PFSK-1 (cell line): ENCODE measurements around the gene CDK10.

ENCODE experiments used
- FOXP2 ChIP-seq: optimal IDR thresholded peaks from 2 replicates; pipeline ENCODE3; 2011; ENCODE audit warnings: borderline replicate concordance, control low read depth, inconsistent platforms; ENCODE audit not compliant: insufficient read depth; ENCODE audit errors: extremely low read length, extremely low read depth
- POLR2AphosphoS5 ChIP-seq: IDR thresholded peaks from 2 replicates; pipeline ENCODE4 v1.6.1; 2012; ENCODE audit warnings: low read depth, mild to moderate bottlenecking, control low read depth, low read length, moderate library complexity
- SIN3A ChIP-seq: IDR thresholded peaks from 2 replicates; pipeline ENCODE4 v1.6.1; 2012; ENCODE audit warnings: mild to moderate bottlenecking, low read length, moderate library complexity, borderline replicate concordance; ENCODE audit not compliant: insufficient read depth
- TAF1 ChIP-seq: IDR thresholded peaks from 2 replicates; pipeline ENCODE4 v1.6.1; 2012; ENCODE audit warnings: low read length, control low read depth, borderline replicate concordance; ENCODE audit not compliant: insufficient read depth
- TF ChIP-seq, protein P1 (sequence below), 2 experiments: IDR thresholded peaks; 2 replicates each; pipeline versions ENCODE4 v1.6.1 to v1.8.0; 2011 to 2012; ENCODE audit warnings: low read depth in 2 of 2, low read length in 2 of 2, control low read depth in 1 of 2, inconsistent platforms in 1 of 2, mild to moderate bottlenecking in 1 of 2, moderate library complexity in 1 of 2; ENCODE audit not compliant: insufficient read depth in 1 of 2

The CDK10 gene

DNA sequence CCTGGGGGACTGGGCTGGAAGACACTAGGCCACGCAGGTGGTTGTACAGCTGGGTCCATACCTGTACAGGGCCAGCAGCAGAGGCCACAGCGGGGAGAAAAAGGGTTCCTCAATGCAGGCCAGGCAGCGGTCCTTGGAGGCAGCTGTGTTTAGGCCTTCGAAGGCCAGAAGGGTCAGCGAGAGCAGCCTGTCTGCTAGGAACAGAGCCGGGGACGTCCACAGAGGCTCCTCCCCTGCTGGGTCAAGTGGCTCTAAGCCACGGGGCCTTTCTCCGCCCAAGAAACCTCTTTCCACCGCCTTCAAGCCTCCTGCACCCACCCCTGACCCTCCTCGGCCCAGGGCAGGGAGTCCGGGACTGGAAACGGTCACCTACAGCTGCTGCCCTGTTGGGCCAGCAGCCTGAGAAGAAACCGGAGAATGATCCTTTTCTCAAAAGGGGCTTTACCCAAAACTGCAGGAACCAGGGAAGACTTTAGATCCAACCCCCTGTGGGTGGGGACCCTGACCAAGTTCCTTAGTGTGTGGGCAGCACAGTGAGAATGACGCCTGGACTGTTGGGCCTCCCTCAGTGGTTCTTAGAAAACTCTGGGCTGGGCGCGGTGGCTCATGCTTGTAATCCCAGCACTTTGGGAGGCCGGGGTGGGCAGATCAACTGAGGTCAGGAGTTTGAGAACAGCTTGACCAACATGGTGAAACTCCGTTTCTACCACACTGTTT, 23.4 kb downstream of the CDK10 start:
- TF ChIP-seq TAF1 = no peak
- no peak for TF ChIP-seq POLR2AphosphoS5
- TF ChIP-seq, protein P1, sequence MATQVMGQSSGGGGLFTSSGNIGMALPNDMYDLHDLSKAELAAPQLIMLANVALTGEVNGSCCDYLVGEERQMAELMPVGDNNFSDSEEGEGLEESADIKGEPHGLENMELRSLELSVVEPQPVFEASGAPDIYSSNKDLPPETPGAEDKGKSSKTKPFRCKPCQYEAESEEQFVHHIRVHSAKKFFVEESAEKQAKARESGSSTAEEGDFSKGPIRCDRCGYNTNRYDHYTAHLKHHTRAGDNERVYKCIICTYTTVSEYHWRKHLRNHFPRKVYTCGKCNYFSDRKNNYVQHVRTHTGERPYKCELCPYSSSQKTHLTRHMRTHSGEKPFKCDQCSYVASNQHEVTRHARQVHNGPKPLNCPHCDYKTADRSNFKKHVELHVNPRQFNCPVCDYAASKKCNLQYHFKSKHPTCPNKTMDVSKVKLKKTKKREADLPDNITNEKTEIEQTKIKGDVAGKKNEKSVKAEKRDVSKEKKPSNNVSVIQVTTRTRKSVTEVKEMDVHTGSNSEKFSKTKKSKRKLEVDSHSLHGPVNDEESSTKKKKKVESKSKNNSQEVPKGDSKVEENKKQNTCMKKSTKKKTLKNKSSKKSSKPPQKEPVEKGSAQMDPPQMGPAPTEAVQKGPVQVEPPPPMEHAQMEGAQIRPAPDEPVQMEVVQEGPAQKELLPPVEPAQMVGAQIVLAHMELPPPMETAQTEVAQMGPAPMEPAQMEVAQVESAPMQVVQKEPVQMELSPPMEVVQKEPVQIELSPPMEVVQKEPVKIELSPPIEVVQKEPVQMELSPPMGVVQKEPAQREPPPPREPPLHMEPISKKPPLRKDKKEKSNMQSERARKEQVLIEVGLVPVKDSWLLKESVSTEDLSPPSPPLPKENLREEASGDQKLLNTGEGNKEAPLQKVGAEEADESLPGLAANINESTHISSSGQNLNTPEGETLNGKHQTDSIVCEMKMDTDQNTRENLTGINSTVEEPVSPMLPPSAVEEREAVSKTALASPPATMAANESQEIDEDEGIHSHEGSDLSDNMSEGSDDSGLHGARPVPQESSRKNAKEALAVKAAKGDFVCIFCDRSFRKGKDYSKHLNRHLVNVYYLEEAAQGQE (IDR thresholded peaks at IDR 0.05; ENCODE audit: insufficient read depth in 1 of 2, low read depth in 2 of 2, low read length in 2 of 2) = no peak
- no peak for TF ChIP-seq SIN3A
- TF ChIP-seq FOXP2 = no peak

DNA sequence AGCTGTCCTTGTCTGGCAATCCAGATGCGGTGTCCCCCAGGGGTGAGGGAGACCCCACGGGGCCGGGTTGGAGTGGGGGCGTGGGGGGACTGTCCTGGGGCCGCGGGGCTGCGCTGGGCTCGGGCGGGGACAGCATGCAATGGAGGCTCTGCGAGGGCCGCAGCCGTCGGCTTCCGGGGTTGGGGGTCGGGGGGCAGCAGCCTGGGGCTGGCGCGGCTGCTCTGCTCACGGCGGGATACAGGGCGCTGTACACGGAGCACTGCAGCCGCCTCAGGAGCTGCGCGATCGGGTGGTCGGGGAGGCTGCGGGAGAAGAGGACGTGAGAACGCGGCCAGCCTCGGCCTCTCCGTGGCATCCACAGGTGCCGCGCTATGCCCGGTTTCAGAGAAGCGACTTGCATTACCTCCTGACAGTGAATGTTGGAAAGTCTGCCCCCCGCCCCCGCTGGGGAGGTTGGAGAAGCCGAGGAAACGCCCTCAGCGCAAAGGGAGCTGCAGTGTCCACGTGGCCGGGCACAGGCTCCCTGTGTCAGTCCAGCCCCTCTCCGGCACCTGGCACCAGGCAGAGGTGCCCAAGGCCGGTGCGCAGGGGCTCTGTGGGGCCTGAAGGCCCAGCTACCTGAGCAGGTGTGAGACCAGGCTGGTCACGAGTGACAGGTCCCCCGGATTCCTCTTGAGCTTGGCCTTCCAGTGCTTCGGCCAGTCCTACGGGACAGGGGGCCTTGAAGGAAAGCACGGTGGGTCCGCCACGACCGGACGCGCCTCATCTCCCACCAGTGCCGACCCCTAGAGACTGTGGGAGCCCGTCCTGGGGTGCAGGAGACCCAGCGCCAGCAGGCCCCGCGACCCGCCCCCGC, 24.4 kb downstream of the CDK10 start:
- TF ChIP-seq POLR2AphosphoS5 (no peak), FOXP2 (no peak), TAF1 (no peak), SIN3A (no peak)
- TF ChIP-seq, protein P1 (IDR thresholded peaks at IDR 0.05; ENCODE audit: insufficient read depth in 1 of 2, low read depth in 2 of 2, low read length in 2 of 2) = no peak

DNA sequence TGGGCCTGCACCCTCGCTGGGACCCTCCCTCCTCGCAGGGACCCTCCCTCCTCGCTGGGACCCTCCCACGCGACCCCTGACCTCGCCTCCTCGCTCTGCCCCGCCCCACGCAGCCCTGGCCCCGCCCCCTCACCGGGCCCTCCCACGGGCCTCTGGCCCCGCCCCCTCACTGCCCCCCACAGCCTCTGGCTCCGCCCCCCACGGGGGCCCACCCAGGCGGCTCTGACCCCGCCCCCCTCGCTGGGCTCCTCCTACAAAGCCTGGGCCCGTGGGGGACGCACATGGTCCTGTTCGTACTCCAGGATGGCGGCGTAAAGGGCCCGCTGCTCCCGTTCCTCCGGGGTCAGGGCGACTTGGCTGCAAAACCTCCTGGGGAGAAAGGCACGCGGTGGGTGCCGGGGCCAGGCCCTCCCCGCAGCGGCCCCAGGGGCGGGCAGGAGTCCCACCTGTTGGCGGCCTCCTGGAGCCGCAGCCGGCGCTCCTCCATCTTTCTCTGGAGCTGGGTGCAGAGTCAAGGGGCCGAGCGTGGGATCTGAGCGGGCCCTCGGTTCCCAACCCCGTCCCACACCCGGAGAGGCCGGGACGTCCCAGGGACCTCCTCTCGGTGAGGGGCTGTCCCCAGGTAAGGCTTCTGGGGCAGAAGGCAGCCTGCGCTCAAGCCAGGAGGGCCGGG, 25.2 kb downstream of the CDK10 start:
- TF ChIP-seq, protein P1 (IDR thresholded peaks at IDR 0.05; ENCODE audit: insufficient read depth in 1 of 2, low read depth in 2 of 2, low read length in 2 of 2) = no peak
- TF ChIP-seq SIN3A = 0 out of 2 replicates have a peak, but pooled peaks have one; percentile 64
- peak; percentile 23 for TF ChIP-seq FOXP2
- peak; percentile 95 for TF ChIP-seq POLR2AphosphoS5
- peak; percentile 72; the same call in 1 of the 2 replicates for TF ChIP-seq TAF1

DNA sequence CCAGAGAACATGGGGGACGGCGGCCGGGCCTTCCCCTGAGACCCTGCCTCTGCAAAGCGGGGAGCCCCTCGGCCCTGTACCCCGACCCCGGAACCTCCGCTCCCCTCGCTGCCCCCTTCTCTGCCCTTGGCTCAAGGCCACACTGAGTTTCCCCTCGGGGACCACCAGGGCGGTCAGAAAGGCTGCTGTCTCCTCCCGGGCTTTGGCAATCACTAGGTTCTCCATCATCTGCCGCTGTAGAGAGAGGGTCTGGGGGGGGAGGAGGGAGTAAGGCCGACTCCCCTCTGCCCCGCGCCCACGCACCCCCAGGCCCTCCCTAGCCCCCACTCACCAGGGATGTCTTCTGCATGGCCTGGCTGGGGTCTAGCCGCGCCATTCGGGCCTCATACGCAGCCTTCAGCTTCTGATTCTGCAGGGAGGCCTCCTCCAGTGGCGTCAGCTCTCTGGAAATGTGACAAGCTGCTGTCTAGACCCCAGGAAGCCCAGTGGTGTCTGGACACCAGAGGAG, 25.8 kb downstream of the CDK10 start:
- TF ChIP-seq, protein P1 (IDR thresholded peaks at IDR 0.05; ENCODE audit: insufficient read depth in 1 of 2, low read depth in 2 of 2, low read length in 2 of 2) = no peak
- no peak for TF ChIP-seq FOXP2
- TF ChIP-seq POLR2AphosphoS5 = no peak; the same call in 1 of the 2 replicates
- no peak for TF ChIP-seq TAF1
- no peak for TF ChIP-seq SIN3A
